Sigmoid colon (tissue), 7 donors: ENCODE results near the gene TMTC2. TPM values are rescaled to one million over a fixed set of nuclear protein-coding genes. Genes with fewer than 3 reads are reported as not detected.

Source experiments
- DNase-seq: peaks from one replicate; pipeline ENCODE4 v3.0.0-alpha.2; 2019
- H3K27ac ChIP-seq, 4 donors: fragments of 200-600 bp; sonication (generic); one replicate each; pipeline ENCODE4 v1.5.1; 2016 to 2019; ENCODE audit warnings: mild to moderate bottlenecking in 1 of 4
- H3K27me3 ChIP-seq, 3 donors: fragments of 200-600 bp; sonication (generic); one replicate each; pipeline ENCODE4 v1.5.1; 2019; ENCODE audit warnings: mild to moderate bottlenecking in 1 of 3
- H3K36me3 ChIP-seq, 4 donors: fragments of 200-600 bp; sonication (generic); one replicate each; pipeline ENCODE4 v1.5.1; 2016 to 2019
- H3K4me1 ChIP-seq, 4 donors: fragments of 200-600 bp; sonication (generic); one replicate each; pipeline ENCODE4 v1.5.1; 2017 to 2019
- H3K4me3 ChIP-seq, 4 donors: fragments of 200-600 bp; sonication (generic); one replicate each; pipeline ENCODE4 v1.5.1; 2017 to 2019; ENCODE audit warnings: mild to moderate bottlenecking in 2 of 4, moderate library complexity in 1 of 4
- H3K9me3 ChIP-seq, 4 donors: fragments of 200-600 bp in 3 of 4; sonication (generic) in 3 of 4; one replicate each; pipeline versions ENCODE4 v1.5.1 to v1.6.1; 2013 to 2019
- CTCF ChIP-seq, 4 experiments: fragments of 450-650 bp in 3 of 4; fragments of 200-600 bp in 1 of 4; IDR thresholded peaks; one replicate each; pipeline ENCODE4 v1.5.1; 2016 to 2019; ENCODE audit warnings: antibody characterized with exemption in 4 of 4, mild to moderate bottlenecking in 3 of 4, moderate library complexity in 2 of 4
- EP300 ChIP-seq, 4 donors: sonication (generic); formaldehyde crosslinking; IDR thresholded peaks; one replicate each; pipeline ENCODE4 v1.6.1; 2017; ENCODE audit warnings: antibody characterized with exemption in 4 of 4
- POLR2A ChIP-seq, 2 donors: fragments of 450-650 bp; IDR thresholded peaks; one replicate each; pipeline ENCODE4 v1.6.1; 2016; ENCODE audit warnings: antibody characterized with exemption in 2 of 2, mild to moderate bottlenecking in 2 of 2, moderate library complexity in 2 of 2
- POLR2AphosphoS5 ChIP-seq, 4 donors: sonication (generic); formaldehyde crosslinking; IDR thresholded peaks; one replicate each; pipeline ENCODE4 v1.6.1; 2017; ENCODE audit warnings: antibody characterized with exemption in 4 of 4
- WGBS, 2 donors: extraction: QIAGEN DNeasy Blood & Tissue Kit; methylation state at CpG; one replicate each; pipeline ENCODE4 v1.1.7; 2013; 5-methylcytosine and 5-hydroxymethylcytosine counted together
- intact Hi-C: fragments of 100-400 bp; cut with DNase I; formaldehyde crosslinking; loops from one replicate; pipeline ENCODE4 v1.15.1; 2023
- polyA plus RNA-seq, 3 donors: library from polyadenylated mRNA; stranded (reverse); fragments of 200-250 nt; gene quantifications; one replicate each; pipeline ENCODE4 v1.2.3, GENCODE V29; 2013
- total RNA-seq, 4 donors: library from RNA; depleted of rRNA; stranded (reverse); fragments of >200 nt; gene quantifications; one replicate each; pipeline ENCODE4 v1.1.0, GENCODE V29; 2016
- donor health status: healthy with polysubstance abuse.
- donor health status: Bipolar disorder and iron deficiency.
- donor health status: healthy.

TMTC2 gene
- total and polyA plus RNA-seq, 7 donors: 1.2 to 74.4 (median 61.2) TPM

- no peaks in the 10 kb centered on the region for H3K27me3 ChIP-seq
- H3K9me3 ChIP-seq: peaks cover 0 to 4% (median 0%) of the 10 kb centered on the region in 4 donors
- H3K4me1 ChIP-seq: no peaks in the 10 kb centered on the region
- WGBS, 2 donors: 96 to 98% methylated on average over 18 of the region's 18 CpGs
- no peak overlapping the region for H3K27ac ChIP-seq
- no peaks in the 10 kb centered on the region for H3K36me3 ChIP-seq
- intact Hi-C loops: no loop called here
- H3K4me3 ChIP-seq: no peak overlapping the region
- TF ChIP-seq POLR2AphosphoS5 (IDR thresholded peaks at IDR 0.05) (no peak), CTCF (IDR thresholded peaks at IDR 0.05) (no peak), EP300 (IDR thresholded peaks at IDR 0.05) (no peak), POLR2A (IDR thresholded peaks at IDR 0.05) (no peak)
- DNase-seq: no peak
Observed at GRCh38 chr12:83140135-83140534, 453.4 kb downstream of the TMTC2 start.

GRCh38 chr12:83141460-83141994 lies 454.8 kb downstream of the TMTC2 start:
- WGBS, 2 donors: 80 to 87% methylated on average over 5 of the region's 5 CpGs
- H3K36me3 ChIP-seq: no peaks in the 10 kb centered on the region
- H3K27ac ChIP-seq: no peak overlapping the region
- TF ChIP-seq EP300 (IDR thresholded peaks at IDR 0.05): no peak
- TF ChIP-seq POLR2AphosphoS5 (IDR thresholded peaks at IDR 0.05): no peak
- H3K9me3 ChIP-seq: peaks cover 0 to 4% (median 0%) of the 10 kb centered on the region in 4 donors
- no peak for DNase-seq
- no peak overlapping the region for H3K4me3 ChIP-seq
- intact Hi-C loops: no loop called here
- no peaks in the 10 kb centered on the region for H3K27me3 ChIP-seq
- no peaks in the 10 kb centered on the region for H3K4me1 ChIP-seq

- Histone ChIP-seq H3K4me1 (no peaks in the 10 kb centered on the region), H3K27ac (no peak overlapping the region), H3K4me3 (no peak overlapping the region), H3K27me3 (no peaks in the 10 kb centered on the region), H3K36me3 (no peaks in the 10 kb centered on the region), H3K9me3 (peaks cover 0 to 4% (median 1%) of the 10 kb centered on the region in 4 donors)
- intact Hi-C loops: no loop called here
- no peak for TF ChIP-seq POLR2A (IDR thresholded peaks at IDR 0.05)
- no peak for TF ChIP-seq EP300 (IDR thresholded peaks at IDR 0.05)
- 87 to 92% methylated on average over 6 of the region's 6 CpGs for WGBS, 2 donors
- no peak for DNase-seq
Observed at GRCh38 chr12:83142914-83143313, 456.2 kb downstream of the TMTC2 start.

- intact Hi-C loops: no loop called here
- 77 to 78% methylated on average over 1 of the region's 1 CpG for WGBS, 2 donors
- Histone ChIP-seq H3K27ac (no peak overlapping the region), H3K4me3 (no peak overlapping the region), H3K27me3 (no peaks in the 10 kb centered on the region), H3K36me3 (no peaks in the 10 kb centered on the region), H3K9me3 (peaks cover 0 to 2% (median 0%) of the 10 kb centered on the region in 4 donors), H3K4me1 (no peaks in the 10 kb centered on the region)
- DNase-seq: no peak
- TF ChIP-seq POLR2AphosphoS5 (IDR thresholded peaks at IDR 0.05): no peak
- TF ChIP-seq EP300 (IDR thresholded peaks at IDR 0.05): no peak
- no peak for TF ChIP-seq CTCF (IDR thresholded peaks at IDR 0.05)
- no peak for TF ChIP-seq POLR2A (IDR thresholded peaks at IDR 0.05)
Observed at GRCh38 chr12:83143950-83144349, 457.2 kb downstream of the TMTC2 start.

- H3K27me3 ChIP-seq: no peaks in the 10 kb centered on the region
- no peak for DNase-seq
- intact Hi-C loops: no loop called here
- peaks cover 0 to 2% (median 0%) of the 10 kb centered on the region in 4 donors for H3K9me3 ChIP-seq
- no peak overlapping the region for H3K27ac ChIP-seq
- no peak for TF ChIP-seq POLR2A (IDR thresholded peaks at IDR 0.05)
- no peaks in the 10 kb centered on the region for H3K4me1 ChIP-seq
- H3K36me3 ChIP-seq: no peaks in the 10 kb centered on the region
- no peak overlapping the region for H3K4me3 ChIP-seq
- WGBS, 2 donors: 92 to 93% methylated on average over 2 of the region's 2 CpGs
Observed at GRCh38 chr12:83145325-83145840, 458.7 kb downstream of the TMTC2 start.

- H3K4me3 ChIP-seq: no peak overlapping the region
- WGBS, 2 donors: 82 to 84% methylated on average over 2 of the region's 2 CpGs
- H3K27me3 ChIP-seq: no peaks in the 10 kb centered on the region
- no peak for TF ChIP-seq POLR2AphosphoS5 (IDR thresholded peaks at IDR 0.05)
- no peak for TF ChIP-seq CTCF (IDR thresholded peaks at IDR 0.05)
- no peak for TF ChIP-seq POLR2A (IDR thresholded peaks at IDR 0.05)
- no peaks in the 10 kb centered on the region for H3K4me1 ChIP-seq
- H3K27ac ChIP-seq: no peak overlapping the region
- H3K9me3 ChIP-seq: peaks cover 0 to 2% (median 0%) of the 10 kb centered on the region in 4 donors
- intact Hi-C loops: no loop called here
- DNase-seq: no peak
- no peaks in the 10 kb centered on the region for H3K36me3 ChIP-seq
Observed at GRCh38 chr12:83147341-83147740, 460.6 kb downstream of the TMTC2 start.
